GM23338 (cell line): ENCODE measurements around the gene CCDC80.

ENCODE experiments used
- CREB1 ChIP-seq: fragments of 250-450 bp; sonication (Bioruptor Pico); IDR thresholded peaks from 2 replicates; pipeline ENCODE4 v1.5.0; 2020; ENCODE audit warnings: low read depth, mild to moderate bottlenecking, moderate library complexity
- ETS1 ChIP-seq: IDR thresholded peaks from 2 replicates; pipeline ENCODE4 v1.6.1; 2016; ENCODE audit warnings: antibody characterized with exemption
- EZH2 ChIP-seq: fragments of 200-600 bp; sonication (generic); IDR thresholded peaks from one replicate; pipeline ENCODE4 v1.8.0; 2017; ENCODE audit warnings: antibody characterized with exemption, mild to moderate bottlenecking, low read depth; ENCODE audit not compliant: unreplicated experiment
- EZH2phosphoT487 ChIP-seq: fragments of 200-600 bp; sonication (generic); IDR thresholded peaks from one replicate; pipeline ENCODE4 v1.8.1; 2018; ENCODE audit warnings: antibody characterized with exemption; ENCODE audit not compliant: unreplicated experiment
- POLR2AphosphoS5 ChIP-seq: IDR thresholded peaks from 2 replicates; pipeline ENCODE4 v1.6.1; 2016; ENCODE audit warnings: antibody characterized with exemption, low read depth
- REST ChIP-seq: IDR thresholded peaks from one replicate; pipeline ENCODE4 v1.6.1; 2018; ENCODE audit warnings: antibody characterized with exemption; ENCODE audit not compliant: unreplicated experiment
- ZNF114 ChIP-seq: fragments of 250-450 bp; sonication (Bioruptor Pico); IDR thresholded peaks from 2 replicates; pipeline ENCODE4 v1.5.0; 2020; ENCODE audit warnings: mild to moderate bottlenecking, moderate library complexity
- TF ChIP-seq, protein P1 (sequence below), 2 experiments: fragments of 200-600 bp in 1 of 2; sonication (generic) in 1 of 2; conservative IDR thresholded peaks; 2 replicates each; pipeline versions ENCODE4 v1.5.1 to v1.6.1; 2016 to 2017; ENCODE audit warnings: antibody characterized with exemption in 2 of 2, low read depth in 2 of 2, mild to moderate bottlenecking in 2 of 2, moderate library complexity in 1 of 2
- TF ChIP-seq, protein P2 (sequence below): fragments of 250-450 bp; sonication (Bioruptor Pico); IDR thresholded peaks from 2 replicates; pipeline ENCODE4 v1.5.0; 2020; ENCODE audit warnings: mild to moderate bottlenecking, moderate library complexity

- no peak for TF ChIP-seq ZNF114 (CRISPR knock-in tag)
- TF ChIP-seq, protein P1, sequence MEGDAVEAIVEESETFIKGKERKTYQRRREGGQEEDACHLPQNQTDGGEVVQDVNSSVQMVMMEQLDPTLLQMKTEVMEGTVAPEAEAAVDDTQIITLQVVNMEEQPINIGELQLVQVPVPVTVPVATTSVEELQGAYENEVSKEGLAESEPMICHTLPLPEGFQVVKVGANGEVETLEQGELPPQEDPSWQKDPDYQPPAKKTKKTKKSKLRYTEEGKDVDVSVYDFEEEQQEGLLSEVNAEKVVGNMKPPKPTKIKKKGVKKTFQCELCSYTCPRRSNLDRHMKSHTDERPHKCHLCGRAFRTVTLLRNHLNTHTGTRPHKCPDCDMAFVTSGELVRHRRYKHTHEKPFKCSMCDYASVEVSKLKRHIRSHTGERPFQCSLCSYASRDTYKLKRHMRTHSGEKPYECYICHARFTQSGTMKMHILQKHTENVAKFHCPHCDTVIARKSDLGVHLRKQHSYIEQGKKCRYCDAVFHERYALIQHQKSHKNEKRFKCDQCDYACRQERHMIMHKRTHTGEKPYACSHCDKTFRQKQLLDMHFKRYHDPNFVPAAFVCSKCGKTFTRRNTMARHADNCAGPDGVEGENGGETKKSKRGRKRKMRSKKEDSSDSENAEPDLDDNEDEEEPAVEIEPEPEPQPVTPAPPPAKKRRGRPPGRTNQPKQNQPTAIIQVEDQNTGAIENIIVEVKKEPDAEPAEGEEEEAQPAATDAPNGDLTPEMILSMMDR (conservative IDR thresholded peaks at IDR 0.05; ENCODE audit: low read depth in 2 of 2): no peak
- TF ChIP-seq CREB1 (CRISPR knock-in tag): no peak
- TF ChIP-seq, protein P2, sequence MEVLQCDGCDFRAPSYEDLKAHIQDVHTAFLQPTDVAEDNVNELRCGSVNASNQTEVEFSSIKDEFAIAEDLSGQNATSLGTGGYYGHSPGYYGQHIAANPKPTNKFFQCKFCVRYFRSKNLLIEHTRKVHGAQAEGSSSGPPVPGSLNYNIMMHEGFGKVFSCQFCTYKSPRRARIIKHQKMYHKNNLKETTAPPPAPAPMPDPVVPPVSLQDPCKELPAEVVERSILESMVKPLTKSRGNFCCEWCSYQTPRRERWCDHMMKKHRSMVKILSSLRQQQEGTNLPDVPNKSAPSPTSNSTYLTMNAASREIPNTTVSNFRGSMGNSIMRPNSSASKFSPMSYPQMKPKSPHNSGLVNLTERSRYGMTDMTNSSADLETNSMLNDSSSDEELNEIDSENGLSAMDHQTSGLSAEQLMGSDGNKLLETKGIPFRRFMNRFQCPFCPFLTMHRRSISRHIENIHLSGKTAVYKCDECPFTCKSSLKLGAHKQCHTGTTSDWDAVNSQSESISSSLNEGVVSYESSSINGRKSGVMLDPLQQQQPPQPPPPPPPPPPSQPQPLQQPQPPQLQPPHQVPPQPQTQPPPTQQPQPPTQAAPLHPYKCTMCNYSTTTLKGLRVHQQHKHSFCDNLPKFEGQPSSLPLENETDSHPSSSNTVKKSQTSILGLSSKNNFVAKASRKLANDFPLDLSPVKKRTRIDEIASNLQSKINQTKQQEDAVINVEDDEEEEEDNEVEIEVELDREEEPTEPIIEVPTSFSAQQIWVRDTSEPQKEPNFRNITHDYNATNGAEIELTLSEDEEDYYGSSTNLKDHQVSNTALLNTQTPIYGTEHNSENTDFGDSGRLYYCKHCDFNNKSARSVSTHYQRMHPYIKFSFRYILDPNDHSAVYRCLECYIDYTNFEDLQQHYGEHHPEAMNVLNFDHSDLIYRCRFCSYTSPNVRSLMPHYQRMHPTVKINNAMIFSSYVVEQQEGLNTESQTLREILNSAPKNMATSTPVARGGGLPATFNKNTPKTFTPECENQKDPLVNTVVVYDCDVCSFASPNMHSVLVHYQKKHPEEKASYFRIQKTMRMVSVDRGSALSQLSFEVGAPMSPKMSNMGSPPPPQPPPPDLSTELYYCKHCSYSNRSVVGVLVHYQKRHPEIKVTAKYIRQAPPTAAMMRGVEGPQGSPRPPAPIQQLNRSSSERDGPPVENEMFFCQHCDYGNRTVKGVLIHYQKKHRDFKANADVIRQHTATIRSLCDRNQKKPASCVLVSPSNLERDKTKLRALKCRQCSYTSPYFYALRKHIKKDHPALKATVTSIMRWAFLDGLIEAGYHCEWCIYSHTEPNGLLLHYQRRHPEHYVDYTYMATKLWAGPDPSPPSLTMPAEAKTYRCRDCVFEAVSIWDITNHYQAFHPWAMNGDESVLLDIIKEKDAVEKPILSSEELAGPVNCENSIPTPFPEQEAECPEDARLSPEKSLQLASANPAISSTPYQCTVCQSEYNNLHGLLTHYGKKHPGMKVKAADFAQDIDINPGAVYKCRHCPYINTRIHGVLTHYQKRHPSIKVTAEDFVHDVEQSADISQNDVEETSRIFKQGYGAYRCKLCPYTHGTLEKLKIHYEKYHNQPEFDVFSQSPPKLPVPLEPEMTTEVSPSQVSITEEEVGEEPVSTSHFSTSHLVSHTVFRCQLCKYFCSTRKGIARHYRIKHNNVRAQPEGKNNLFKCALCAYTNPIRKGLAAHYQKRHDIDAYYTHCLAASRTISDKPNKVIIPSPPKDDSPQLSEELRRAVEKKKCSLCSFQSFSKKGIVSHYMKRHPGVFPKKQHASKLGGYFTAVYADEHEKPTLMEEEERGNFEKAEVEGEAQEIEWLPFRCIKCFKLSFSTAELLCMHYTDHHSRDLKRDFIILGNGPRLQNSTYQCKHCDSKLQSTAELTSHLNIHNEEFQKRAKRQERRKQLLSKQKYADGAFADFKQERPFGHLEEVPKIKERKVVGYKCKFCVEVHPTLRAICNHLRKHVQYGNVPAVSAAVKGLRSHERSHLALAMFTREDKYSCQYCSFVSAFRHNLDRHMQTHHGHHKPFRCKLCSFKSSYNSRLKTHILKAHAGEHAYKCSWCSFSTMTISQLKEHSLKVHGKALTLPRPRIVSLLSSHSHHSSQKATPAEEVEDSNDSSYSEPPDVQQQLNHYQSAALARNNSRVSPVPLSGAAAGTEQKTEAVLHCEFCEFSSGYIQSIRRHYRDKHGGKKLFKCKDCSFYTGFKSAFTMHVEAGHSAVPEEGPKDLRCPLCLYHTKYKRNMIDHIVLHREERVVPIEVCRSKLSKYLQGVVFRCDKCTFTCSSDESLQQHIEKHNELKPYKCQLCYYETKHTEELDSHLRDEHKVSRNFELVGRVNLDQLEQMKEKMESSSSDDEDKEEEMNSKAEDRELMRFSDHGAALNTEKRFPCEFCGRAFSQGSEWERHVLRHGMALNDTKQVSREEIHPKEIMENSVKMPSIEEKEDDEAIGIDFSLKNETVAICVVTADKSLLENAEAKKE: no peak
- TF ChIP-seq REST: no peak
- TF ChIP-seq EZH2phosphoT487: no peak
- TF ChIP-seq EZH2: no peak
- no peak for TF ChIP-seq ETS1
- TF ChIP-seq POLR2AphosphoS5: no peak
Measured at GRCh38 chr3:112676659-112677234, 35.8 kb upstream of the CCDC80 start.
